GM18498 (cell line): Measurements from ENCODE around the gene TMEM63C.

ENCODE experiments used
- ATAC-seq: cut with Tn5 transposase; IDR thresholded peaks from one replicate; pipeline ENCODE4 v1.9.1; 2021; ENCODE audit warnings: mild to moderate bottlenecking, moderate library complexity; ENCODE audit not compliant: unreplicated experiment

The TMEM63C gene

GRCh38 chr14:77181603-77182437 lies at the start of gene TMEM63C:
Gene TMEM63C (plus strand): TSS chr14:77181798. CDS start chr14:77218814, 37,016 bp downstream.
- peak; percentile 88 for ATAC-seq

DNA sequence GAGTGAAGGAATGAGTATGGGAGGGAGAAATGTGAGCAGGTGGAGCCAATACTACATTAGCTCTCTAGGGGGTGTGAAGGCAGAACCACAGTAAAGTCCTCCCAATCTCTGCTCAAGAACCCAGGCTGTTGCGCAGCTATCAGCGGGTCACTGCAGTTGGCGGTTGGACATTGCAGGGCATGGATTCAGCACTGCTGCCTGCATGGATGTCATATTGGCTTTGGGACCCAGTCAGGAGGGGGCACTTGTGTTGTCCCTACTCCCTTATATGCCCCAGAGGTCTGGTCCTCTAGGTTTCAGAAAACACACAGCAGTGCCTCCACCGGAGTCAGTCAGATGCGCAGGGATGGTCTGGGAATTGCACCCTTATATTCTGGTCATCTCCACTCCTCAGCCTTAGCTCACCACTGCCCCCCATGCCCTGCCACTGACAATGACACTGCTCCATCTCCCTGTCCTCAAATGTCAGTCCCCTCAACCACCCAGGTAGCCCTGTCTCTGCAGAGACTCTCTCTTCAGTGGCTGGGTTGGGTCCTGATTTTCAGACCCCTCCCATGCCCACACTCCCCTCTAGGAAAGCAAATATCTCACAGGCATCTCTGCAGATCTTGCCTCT lies 49.6 kb upstream of the TMEM63C start:
- no peak for ATAC-seq

- peak; percentile 51 for ATAC-seq
These were observed 47.8 kb upstream of the TMEM63C start for GRCh38 chr14:77133720-77134338.

GRCh38 chr14:77139022-77139421 lies 42.6 kb upstream of the TMEM63C start:
- ATAC-seq = no peak

DNA sequence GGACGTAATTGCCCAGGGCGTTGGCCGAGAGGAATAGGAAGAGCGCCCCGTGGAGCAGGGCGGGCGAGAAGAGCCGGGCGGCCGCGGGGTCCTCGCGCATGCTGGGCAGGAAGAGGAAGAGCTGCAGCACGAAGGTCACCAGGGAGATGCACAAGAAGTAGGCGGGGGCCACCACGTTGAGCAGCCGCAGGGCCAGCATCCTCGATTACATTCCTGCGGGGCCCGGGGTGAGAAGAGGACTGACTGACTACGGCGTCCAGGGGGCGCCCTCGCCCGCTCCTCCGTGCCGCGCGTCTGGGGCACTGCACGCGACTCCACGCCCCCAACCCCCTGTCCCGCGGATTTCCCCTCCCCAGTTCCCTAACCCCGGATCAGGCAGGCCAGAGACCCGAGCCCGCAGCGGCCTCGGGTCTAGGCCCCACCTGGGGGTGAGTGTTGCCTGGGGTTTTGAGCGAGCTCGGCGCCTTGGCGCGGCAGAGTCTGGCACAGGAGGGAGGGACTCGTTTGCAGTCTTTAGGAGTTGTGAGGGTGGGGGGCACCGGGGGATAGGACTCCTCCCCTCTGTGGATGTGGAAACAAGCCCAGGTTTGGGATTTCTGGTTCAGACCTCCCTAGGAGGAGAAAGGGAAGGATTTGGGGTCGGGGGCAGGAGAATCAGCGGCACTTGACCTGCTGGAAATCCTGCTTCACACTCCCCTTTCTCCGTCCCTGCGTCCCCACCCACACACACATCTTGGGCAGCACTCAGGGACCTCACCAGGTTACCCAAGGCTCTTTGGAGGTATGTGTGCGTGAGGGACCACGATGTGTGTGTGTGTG lies 41.8 kb upstream of the TMEM63C start:
- ATAC-seq = no peak

DNA sequence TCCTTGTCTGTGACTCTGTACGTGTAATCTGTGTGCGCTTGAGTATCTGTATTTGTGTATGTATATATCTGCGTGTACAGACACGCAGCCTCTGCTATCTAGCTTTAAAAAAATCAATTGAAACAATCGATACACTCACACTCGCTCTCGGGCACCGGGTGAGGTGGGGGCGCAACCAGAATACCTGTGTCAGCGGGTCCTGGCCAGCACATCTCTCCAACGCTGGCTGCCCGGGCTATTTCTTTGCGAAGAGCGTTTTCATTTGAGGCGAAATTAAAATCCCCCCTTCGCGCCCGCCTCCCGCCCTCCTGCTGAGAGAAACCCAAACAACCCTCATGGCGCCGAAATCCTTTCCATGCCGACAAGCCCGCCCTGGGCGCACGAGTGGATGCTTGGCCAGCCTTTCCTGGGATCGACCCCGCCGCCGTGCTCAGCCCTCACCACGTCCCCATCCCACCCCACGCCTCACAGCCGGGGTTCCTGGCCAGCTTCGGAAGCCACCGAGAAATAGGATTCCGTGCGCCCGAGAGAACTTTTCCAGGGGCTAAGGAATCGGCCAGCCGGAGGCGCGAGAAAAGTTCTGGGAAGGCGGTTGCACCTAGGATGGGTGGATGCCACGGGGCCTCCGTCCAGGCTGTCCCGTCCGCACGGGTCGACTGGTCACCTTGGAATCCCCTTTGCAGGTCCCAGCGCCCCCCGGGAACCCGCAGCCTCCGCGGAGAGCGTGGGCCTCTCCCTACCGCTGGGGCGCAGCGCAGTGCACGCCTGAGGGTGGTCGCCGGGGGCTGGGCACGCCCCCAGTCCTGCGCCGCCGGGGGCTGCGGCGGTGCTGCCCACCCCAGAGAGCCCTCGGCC lies 41.0 kb upstream of the TMEM63C start:
- no peak for ATAC-seq

DNA sequence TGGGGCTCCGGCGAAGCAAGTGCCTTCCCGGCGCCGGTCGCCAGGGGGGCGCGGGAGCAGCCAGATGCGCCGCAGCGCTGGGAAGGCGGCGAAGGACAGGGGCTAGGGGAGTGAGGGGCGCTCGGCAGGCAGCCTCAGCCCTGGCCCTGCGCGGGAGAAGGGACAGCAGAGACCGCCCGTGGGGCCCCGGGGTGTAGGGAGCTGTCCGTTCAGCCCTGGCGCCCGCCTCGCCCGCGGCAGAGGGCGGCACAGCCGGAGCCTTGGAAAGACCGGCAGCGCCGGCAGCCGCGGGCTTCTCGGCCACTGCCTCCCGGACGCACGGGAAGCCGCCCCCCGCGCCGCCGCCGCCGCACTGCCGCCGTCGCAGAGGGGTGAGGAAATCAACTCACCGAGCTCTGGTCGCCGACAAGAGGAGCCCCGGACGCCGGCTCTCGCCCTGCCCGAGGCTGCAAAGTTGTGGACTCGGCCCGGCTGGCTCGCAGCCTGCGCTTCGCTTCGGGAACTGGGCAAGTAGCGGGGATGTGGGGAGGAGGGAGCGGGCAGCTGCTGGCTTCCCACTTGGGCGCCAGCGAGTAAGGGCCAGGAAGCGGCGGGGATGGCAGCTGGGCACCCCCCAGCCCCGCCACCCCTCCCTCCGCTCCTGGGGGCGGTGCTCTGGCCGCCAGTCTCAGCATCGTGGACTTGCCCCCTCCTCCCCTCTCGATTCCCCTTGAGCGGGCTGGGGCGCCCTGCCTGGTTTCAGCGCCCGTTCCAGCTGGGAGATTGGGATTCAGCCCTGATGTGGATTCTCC lies 40.2 kb upstream of the TMEM63C start, which contains the start of gene ZDHHC22:
TSS of gene ZDHHC22 (minus strand) at position 578 of the 791 bp plus-strand sequence. CDS start 2,053 bp downstream, outside the sequence.
- no peak for ATAC-seq

DNA sequence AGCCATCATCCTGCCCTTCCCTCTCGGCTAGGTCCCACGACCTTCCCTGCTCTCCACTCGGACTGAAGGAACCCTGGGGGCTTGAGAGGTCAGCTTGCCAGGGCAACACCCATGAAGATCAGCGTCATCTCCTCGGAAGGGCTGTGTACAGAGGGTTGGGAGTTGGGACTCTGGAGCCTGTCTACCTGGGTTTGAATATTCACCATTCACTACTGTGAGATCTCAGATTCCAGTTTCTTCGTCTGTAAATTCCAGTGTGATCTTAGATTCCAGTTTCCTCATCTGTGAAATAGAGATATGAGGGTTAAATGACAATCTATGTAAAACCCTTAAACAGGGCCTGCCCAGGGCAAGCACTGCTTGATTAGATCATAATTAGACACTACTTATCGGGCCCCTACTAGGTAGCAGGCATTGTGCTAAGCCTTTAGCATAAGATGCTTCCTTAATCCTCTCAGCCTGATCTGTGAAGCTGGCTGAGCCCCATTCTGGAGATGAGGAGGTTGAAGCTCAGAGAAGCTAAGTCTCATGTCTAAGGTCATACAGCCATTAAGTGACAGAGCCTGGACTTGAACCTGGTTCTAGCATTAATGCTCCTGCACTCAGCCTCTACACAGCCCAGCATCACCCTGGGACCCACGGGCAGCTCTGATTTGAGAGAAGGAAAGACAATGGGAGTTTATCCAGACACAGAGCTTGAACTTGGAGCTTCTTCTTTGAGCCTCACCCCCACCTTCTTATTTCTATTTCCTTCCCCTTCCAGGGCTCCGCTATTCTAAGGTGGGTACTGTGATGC lies 39.4 kb upstream of the TMEM63C start:
- ATAC-seq = no peak

- no peak for ATAC-seq
These were observed 38.5 kb upstream of the TMEM63C start for GRCh38 chr14:77143071-77143470.

DNA sequence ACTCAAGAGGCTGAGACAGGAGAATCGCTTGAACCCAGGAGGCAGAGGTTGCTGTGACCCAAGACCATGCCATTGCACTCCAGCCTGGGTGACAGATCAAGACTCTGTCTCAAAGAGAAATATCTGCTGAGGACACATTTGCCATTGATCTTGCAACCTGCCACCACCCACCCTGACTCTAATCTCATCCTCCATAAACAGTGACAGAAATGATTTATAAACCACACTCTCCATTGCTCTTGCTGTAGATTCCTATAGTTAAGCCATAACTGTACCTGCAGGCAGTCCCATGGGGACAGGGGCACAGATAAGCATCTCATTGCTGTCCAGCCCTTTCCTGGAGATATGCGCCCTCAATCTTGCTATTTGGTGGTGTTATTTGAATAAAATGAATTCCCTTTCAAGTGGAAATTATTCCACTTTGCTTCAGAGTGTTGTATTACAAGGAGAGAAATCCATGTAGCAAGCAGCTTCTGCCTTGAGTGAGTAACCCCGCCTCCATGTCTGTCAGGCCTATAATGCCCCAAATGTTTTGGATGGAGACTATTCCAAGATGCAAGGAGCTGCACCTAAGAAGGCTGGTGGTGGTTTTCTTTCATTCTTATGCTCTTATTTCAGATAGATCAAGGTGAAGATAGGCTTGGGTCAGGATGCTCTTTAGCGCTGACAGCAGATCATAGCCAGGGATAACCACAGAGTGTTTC lies 37.0 kb upstream of the TMEM63C start:
- ATAC-seq = no peak

DNA sequence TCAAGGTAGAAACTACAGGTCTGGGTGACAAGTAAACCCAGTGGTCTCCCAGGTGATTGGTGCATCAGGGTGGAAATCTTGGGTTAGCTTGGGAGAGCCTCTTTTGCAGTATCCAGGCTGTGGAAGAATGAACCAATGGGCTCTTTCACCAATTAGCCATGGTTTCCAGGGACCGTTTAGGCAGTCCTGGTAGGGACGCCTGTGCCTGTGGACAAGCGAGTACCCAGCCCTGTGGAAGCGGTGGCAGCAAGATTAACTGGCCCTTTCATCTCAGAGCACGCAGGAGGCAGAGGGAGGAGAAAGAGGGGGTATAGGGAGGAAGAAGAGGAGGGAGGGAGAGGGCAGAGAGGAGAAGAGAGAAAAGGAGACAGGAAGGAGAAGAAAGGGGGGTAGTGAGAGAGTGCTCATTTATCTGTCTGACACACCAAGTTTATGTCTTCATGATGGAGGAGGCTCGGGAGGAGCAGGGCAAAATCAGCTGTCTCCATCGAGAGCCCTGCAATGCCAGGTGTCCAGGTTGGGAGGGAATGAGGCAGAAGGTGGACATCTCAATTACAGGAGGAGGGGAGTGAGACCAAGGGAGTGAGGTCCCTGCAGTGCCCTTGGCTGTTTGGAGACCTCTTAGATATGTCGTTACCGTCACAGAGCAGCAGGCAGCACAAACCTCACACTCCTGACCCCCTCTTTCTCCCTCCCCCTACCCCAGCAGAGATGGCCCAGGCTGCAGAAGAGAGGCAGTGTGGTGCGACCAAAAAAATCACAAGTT lies 35.4 kb upstream of the TMEM63C start:
- no peak for ATAC-seq

DNA sequence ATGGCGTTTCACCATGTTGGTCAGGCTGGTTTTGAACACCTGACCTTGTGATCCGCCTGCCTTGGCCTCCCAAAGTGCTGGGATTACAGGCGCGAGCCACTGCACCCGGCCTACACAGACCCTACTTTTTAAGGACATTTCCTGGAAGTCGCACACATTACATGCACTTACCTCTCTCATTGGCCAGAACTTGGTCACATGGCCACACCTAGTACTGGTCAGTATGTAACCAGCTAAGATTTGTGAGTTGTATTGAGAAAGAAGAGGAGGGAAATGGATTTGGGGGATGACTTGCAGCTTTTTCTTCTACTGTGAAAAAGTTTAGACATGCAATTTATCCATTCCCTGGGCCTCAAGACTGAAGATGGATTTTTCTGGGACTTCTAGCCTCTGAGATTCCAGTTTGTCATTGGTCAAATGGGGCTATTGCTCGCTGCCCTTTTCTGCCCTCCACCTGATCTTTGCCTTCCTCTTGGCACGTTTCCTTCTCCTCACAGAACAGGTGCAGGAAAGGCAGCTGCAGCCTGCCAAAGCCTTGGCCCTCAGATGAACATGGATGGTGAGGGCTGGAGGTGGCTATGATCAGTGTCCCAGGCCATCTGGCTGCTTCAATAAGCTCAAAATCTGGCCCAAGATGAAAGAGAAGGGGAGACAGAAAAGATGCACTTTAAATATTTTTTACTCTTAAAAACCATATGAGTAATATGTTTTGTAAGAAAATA lies 32.9 kb upstream of the TMEM63C start:
- no peak for ATAC-seq

DNA sequence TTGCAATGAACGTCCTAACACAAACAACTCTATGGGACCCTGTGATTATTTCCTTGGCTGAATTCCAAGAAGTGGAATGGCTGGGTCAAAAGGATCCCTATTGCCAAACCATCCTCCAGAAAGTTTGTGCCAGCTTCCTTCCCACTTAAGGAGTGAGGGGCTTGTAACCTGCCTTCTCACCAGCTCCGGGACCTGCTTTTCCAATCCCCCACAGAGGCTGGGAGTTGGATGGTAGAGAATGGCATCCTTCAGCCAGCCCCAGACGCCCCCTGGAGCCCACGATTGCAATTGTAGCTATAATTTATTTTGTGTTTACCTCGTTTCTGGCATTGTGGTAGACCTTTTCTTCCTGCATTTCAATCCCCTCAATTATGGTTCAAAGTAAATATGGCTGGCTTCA lies 30.4 kb upstream of the TMEM63C start:
- ATAC-seq = no peak

- no peak for ATAC-seq
These were observed 29.5 kb upstream of the TMEM63C start for GRCh38 chr14:77151918-77152588.

DNA sequence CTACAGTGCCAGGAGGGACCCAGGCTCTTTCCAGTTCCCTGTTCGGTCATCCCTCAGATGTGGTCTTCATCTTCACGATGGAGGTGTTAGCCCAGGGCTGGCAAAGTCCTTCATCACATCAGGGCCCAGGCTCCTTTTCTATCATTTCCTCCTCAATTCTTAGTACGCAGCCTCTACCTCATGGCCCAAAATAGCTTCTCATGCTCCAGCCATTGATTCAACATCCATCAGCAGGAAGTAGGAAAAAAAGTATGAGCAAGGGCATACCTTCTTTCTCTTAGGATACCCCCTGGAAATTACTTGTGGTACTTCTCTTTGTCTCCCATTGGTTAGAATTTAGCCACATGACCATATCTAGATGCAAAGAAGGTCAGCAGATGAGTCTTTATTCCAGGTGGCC lies 27.8 kb upstream of the TMEM63C start:
- no peak for ATAC-seq

GRCh38 chr14:77154421-77154820 lies 27.2 kb upstream of the TMEM63C start:
- ATAC-seq = no peak
